ENCODE results near the gene PACS1.
A peak's percentile ranks its signal among the peaks of the same experiment; 100 is the strongest.

PACS1 gene

GRCh38 chr11:66051371-66051765, 18.7 kb upstream of the PACS1 start:
- Histone ChIP-seq H3K27ac (ENCODE audit: low read length) (peak overlapping the region; percentile 79), H3K4me3 (ENCODE audit: low read length in 2 of 2) (peak overlapping the region; percentile 98 to 99), H3K9ac (ENCODE audit: low read length in 2 of 2) (peak overlapping the region; percentile 82 to 89), H3K36me3 (ENCODE audit: control insufficient read depth in 2 of 2, insufficient read depth in 2 of 2, low read length in 2 of 2) (peaks cover 4 to 12% of the 10 kb centered on the region in 2 donors), H3K4me1 (ENCODE audit: control insufficient read depth, insufficient read depth, low read length) (peaks cover 24% of the 10 kb centered on the region), H3K27me3 (ENCODE audit: control insufficient read depth in 1 of 2, insufficient read depth in 2 of 2, low read length in 2 of 2) (peaks cover 6 to 20% of the 10 kb centered on the region in 2 donors), H3K9me3 (ENCODE audit: control insufficient read depth in 2 of 2, low read length in 2 of 2) (no peaks in the 10 kb centered on the region)

- Histone ChIP-seq H3K4me3 (ENCODE audit: low read length in 2 of 2) (peak within 1 kb of the TSS; percentile 98 to 99), H3K4me1 (ENCODE audit: control insufficient read depth, insufficient read depth, low read length) (peaks cover 24% of the 10 kb centered on the region), H3K27me3 (ENCODE audit: control insufficient read depth in 1 of 2, insufficient read depth in 2 of 2, low read length in 2 of 2) (peaks cover 6 to 18% of the 10 kb centered on the region in 2 donors), H3K9ac (ENCODE audit: low read length in 2 of 2) (peak within 1 kb of the TSS; percentile 92 to 97), H3K27ac (ENCODE audit: low read length) (peak within 1 kb of the TSS; percentile 79), H3K9me3 (ENCODE audit: control insufficient read depth in 2 of 2, low read length in 2 of 2) (no peaks in the 10 kb centered on the region), H3K36me3 (ENCODE audit: control insufficient read depth in 2 of 2, insufficient read depth in 2 of 2, low read length in 2 of 2) (peaks cover 10 to 19% of the 10 kb centered on the region in 2 donors)
Measured at GRCh38 chr11:66051766-66052663, 18.1 kb upstream of the PACS1 start, which contains the start of gene SF3B2. Gene SF3B2 (plus strand): TSS chr11:66052364. CDS start chr11:66052385, 21 bp downstream.

GRCh38 chr11:66052664-66052982, 17.4 kb upstream of the PACS1 start:
- Histone ChIP-seq H3K27ac (ENCODE audit: low read length) (peak overlapping the region; percentile 79), H3K4me1 (ENCODE audit: control insufficient read depth, insufficient read depth, low read length) (peaks cover 24% of the 10 kb centered on the region), H3K9me3 (ENCODE audit: control insufficient read depth in 2 of 2, low read length in 2 of 2) (no peaks in the 10 kb centered on the region), H3K4me3 (ENCODE audit: low read length in 2 of 2) (peak overlapping the region; percentile 98 to 99), H3K9ac (ENCODE audit: low read length in 2 of 2) (peak overlapping the region; percentile 92 to 97), H3K27me3 (ENCODE audit: control insufficient read depth in 1 of 2, insufficient read depth in 2 of 2, low read length in 2 of 2) (peaks cover 3 to 12% of the 10 kb centered on the region in 2 donors), H3K36me3 (ENCODE audit: control insufficient read depth in 2 of 2, insufficient read depth in 2 of 2, low read length in 2 of 2) (peaks cover 15 to 21% of the 10 kb centered on the region in 2 donors)

- H3K27ac ChIP-seq (ENCODE audit: low read length) = no peak overlapping the region
- peaks cover 37 to 44% of the 10 kb centered on the region in 2 donors for H3K36me3 ChIP-seq (ENCODE audit: control insufficient read depth in 2 of 2, insufficient read depth in 2 of 2, low read length in 2 of 2)
- H3K4me3 ChIP-seq (ENCODE audit: low read length in 2 of 2) = no peak overlapping the region
- H3K9me3 ChIP-seq (ENCODE audit: control insufficient read depth in 2 of 2, low read length in 2 of 2) = no peaks in the 10 kb centered on the region
- no peak overlapping the region for H3K9ac ChIP-seq (ENCODE audit: low read length in 2 of 2)
- H3K27me3 ChIP-seq (ENCODE audit: control insufficient read depth in 1 of 2, insufficient read depth in 2 of 2, low read length in 2 of 2) = no peaks in the 10 kb centered on the region
- peaks cover 22% of the 10 kb centered on the region for H3K4me1 ChIP-seq (ENCODE audit: control insufficient read depth, insufficient read depth, low read length)
Measured at GRCh38 chr11:66055021-66055420, 15.1 kb upstream of the PACS1 start.

GRCh38 chr11:66056501-66056900, 13.6 kb upstream of the PACS1 start:
- Histone ChIP-seq H3K4me1 (ENCODE audit: control insufficient read depth, insufficient read depth, low read length) (peaks cover 17% of the 10 kb centered on the region), H3K4me3 (ENCODE audit: low read length in 2 of 2) (no peak overlapping the region), H3K9ac (ENCODE audit: low read length in 2 of 2) (no peak overlapping the region), H3K27me3 (ENCODE audit: control insufficient read depth in 1 of 2, insufficient read depth in 2 of 2, low read length in 2 of 2) (no peaks in the 10 kb centered on the region), H3K27ac (ENCODE audit: low read length) (no peak overlapping the region), H3K9me3 (ENCODE audit: control insufficient read depth in 2 of 2, low read length in 2 of 2) (no peaks in the 10 kb centered on the region), H3K36me3 (ENCODE audit: control insufficient read depth in 2 of 2, insufficient read depth in 2 of 2, low read length in 2 of 2) (peaks cover 52 to 57% of the 10 kb centered on the region in 2 donors)

GRCh38 chr11:66059966-66060680, 9.9 kb upstream of the PACS1 start:
- Histone ChIP-seq H3K27me3 (ENCODE audit: control insufficient read depth in 1 of 2, insufficient read depth in 2 of 2, low read length in 2 of 2) (no peaks in the 10 kb centered on the region), H3K4me1 (ENCODE audit: control insufficient read depth, insufficient read depth, low read length) (no peaks in the 10 kb centered on the region), H3K27ac (ENCODE audit: low read length) (no peak overlapping the region), H3K9me3 (ENCODE audit: control insufficient read depth in 2 of 2, low read length in 2 of 2) (no peaks in the 10 kb centered on the region), H3K4me3 (ENCODE audit: low read length in 2 of 2) (no peak overlapping the region), H3K9ac (ENCODE audit: low read length in 2 of 2) (no peak overlapping the region), H3K36me3 (ENCODE audit: control insufficient read depth in 2 of 2, insufficient read depth in 2 of 2, low read length in 2 of 2) (peaks cover 69 to 76% of the 10 kb centered on the region in 2 donors)

GRCh38 chr11:66061268-66061667, 8.8 kb upstream of the PACS1 start:
- Histone ChIP-seq H3K4me3 (ENCODE audit: low read length in 2 of 2) (no peak overlapping the region), H3K9me3 (ENCODE audit: control insufficient read depth in 2 of 2, low read length in 2 of 2) (no peaks in the 10 kb centered on the region), H3K9ac (ENCODE audit: low read length in 2 of 2) (no peak overlapping the region), H3K4me1 (ENCODE audit: control insufficient read depth, insufficient read depth, low read length) (no peaks in the 10 kb centered on the region), H3K27me3 (ENCODE audit: control insufficient read depth in 1 of 2, insufficient read depth in 2 of 2, low read length in 2 of 2) (no peaks in the 10 kb centered on the region), H3K27ac (ENCODE audit: low read length) (peak overlapping the region; percentile 6), H3K36me3 (ENCODE audit: control insufficient read depth in 2 of 2, insufficient read depth in 2 of 2, low read length in 2 of 2) (peaks cover 68 to 72% of the 10 kb centered on the region in 2 donors)

GRCh38 chr11:66062408-66062807, 7.7 kb upstream of the PACS1 start:
- Histone ChIP-seq H3K4me1 (ENCODE audit: control insufficient read depth, insufficient read depth, low read length) (no peaks in the 10 kb centered on the region), H3K27ac (ENCODE audit: low read length) (no peak overlapping the region), H3K9me3 (ENCODE audit: control insufficient read depth in 2 of 2, low read length in 2 of 2) (no peaks in the 10 kb centered on the region), H3K36me3 (ENCODE audit: control insufficient read depth in 2 of 2, insufficient read depth in 2 of 2, low read length in 2 of 2) (peaks cover 69 to 74% of the 10 kb centered on the region in 2 donors), H3K27me3 (ENCODE audit: control insufficient read depth in 1 of 2, insufficient read depth in 2 of 2, low read length in 2 of 2) (no peaks in the 10 kb centered on the region), H3K4me3 (ENCODE audit: low read length in 2 of 2) (no peak overlapping the region), H3K9ac (ENCODE audit: low read length in 2 of 2) (no peak overlapping the region)

- H3K9ac ChIP-seq (ENCODE audit: low read length in 2 of 2) = no peak overlapping the region
- H3K36me3 ChIP-seq (ENCODE audit: control insufficient read depth in 2 of 2, insufficient read depth in 2 of 2, low read length in 2 of 2) = peaks cover 68 to 69% of the 10 kb centered on the region in 2 donors
- peaks cover 11% of the 10 kb centered on the region for H3K4me1 ChIP-seq (ENCODE audit: control insufficient read depth, insufficient read depth, low read length)
- no peaks in the 10 kb centered on the region for H3K9me3 ChIP-seq (ENCODE audit: control insufficient read depth in 2 of 2, low read length in 2 of 2)
- no peaks in the 10 kb centered on the region for H3K27me3 ChIP-seq (ENCODE audit: control insufficient read depth in 1 of 2, insufficient read depth in 2 of 2, low read length in 2 of 2)
- no peak overlapping the region for H3K27ac ChIP-seq (ENCODE audit: low read length)
- H3K4me3 ChIP-seq (ENCODE audit: low read length in 2 of 2) = no peak overlapping the region
Measured at GRCh38 chr11:66063900-66064299, 6.2 kb upstream of the PACS1 start.

GRCh38 chr11:66064571-66064970, 5.5 kb upstream of the PACS1 start:
- H3K9me3 ChIP-seq (ENCODE audit: control insufficient read depth in 2 of 2, low read length in 2 of 2) = no peaks in the 10 kb centered on the region
- H3K9ac ChIP-seq (ENCODE audit: low read length in 2 of 2) = no peak overlapping the region
- peaks cover 18% of the 10 kb centered on the region for H3K4me1 ChIP-seq (ENCODE audit: control insufficient read depth, insufficient read depth, low read length)
- no peaks in the 10 kb centered on the region for H3K27me3 ChIP-seq (ENCODE audit: control insufficient read depth in 1 of 2, insufficient read depth in 2 of 2, low read length in 2 of 2)
- H3K4me3 ChIP-seq (ENCODE audit: low read length in 2 of 2) = no peak overlapping the region
- H3K27ac ChIP-seq (ENCODE audit: low read length) = no peak overlapping the region
- peaks cover 61 to 62% of the 10 kb centered on the region in 2 donors for H3K36me3 ChIP-seq (ENCODE audit: control insufficient read depth in 2 of 2, insufficient read depth in 2 of 2, low read length in 2 of 2)
